Medulla oblongata (tissue), 1 donor: Measurements from ENCODE around the gene EPB41L2.

Source experiments
- DNase-seq: peaks from one replicate; pipeline ENCODE4 v3.0.0-alpha.2; 2015; ENCODE audit errors: extremely low spot score

The EPB41L2 gene

GRCh38 chr6:130908958-130909357 lies 154.1 kb downstream of the EPB41L2 start:
- DNase-seq: no peak

GRCh38 chr6:130908188-130908587 lies 154.9 kb downstream of the EPB41L2 start:
- no peak for DNase-seq

- DNase-seq: no peak
These were observed 155.4 kb downstream of the EPB41L2 start for GRCh38 chr6:130907687-130908086.

GRCh38 chr6:130906736-130907381 lies 156.2 kb downstream of the EPB41L2 start:
- DNase-seq: no peak

GRCh38 chr6:130903602-130904001 lies 159.4 kb downstream of the EPB41L2 start:
- DNase-seq: no peak

- no peak for DNase-seq
These were observed 160.0 kb downstream of the EPB41L2 start for GRCh38 chr6:130903007-130903406.

- DNase-seq: no peak
These were observed 162.1 kb downstream of the EPB41L2 start for GRCh38 chr6:130900913-130901312.

- DNase-seq: no peak
These were observed 166.8 kb downstream of the EPB41L2 start for GRCh38 chr6:130896249-130896648.

GRCh38 chr6:130895516-130895915 lies 167.5 kb downstream of the EPB41L2 start:
- no peak for DNase-seq

- no peak for DNase-seq
These were observed 169.3 kb downstream of the EPB41L2 start for GRCh38 chr6:130893766-130894165.

GRCh38 chr6:130893277-130893676 lies 169.8 kb downstream of the EPB41L2 start:
- peak; percentile 81 for DNase-seq

- DNase-seq: no peak
These were observed 172.5 kb downstream of the EPB41L2 start for GRCh38 chr6:130890521-130890971.

- no peak for DNase-seq
These were observed 173.6 kb downstream of the EPB41L2 start for GRCh38 chr6:130889423-130889822.

- peak; percentile 41 for DNase-seq
These were observed 174.8 kb downstream of the EPB41L2 start for GRCh38 chr6:130888246-130888645.

GRCh38 chr6:130886966-130887365 lies 176.1 kb downstream of the EPB41L2 start:
- DNase-seq: no peak

GRCh38 chr6:130885392-130886192 lies 177.5 kb downstream of the EPB41L2 start:
- DNase-seq: peak; percentile 94

GRCh38 chr6:130882370-130882769 lies 180.7 kb downstream of the EPB41L2 start:
- peak; percentile 74 for DNase-seq

- DNase-seq: no peak
These were observed 183.2 kb downstream of the EPB41L2 start for GRCh38 chr6:130879826-130880225.

- DNase-seq: no peak
These were observed 189.3 kb downstream of the EPB41L2 start for GRCh38 chr6:130873746-130874145.

- peak; percentile 79 for DNase-seq
These were observed 190.6 kb downstream of the EPB41L2 start for GRCh38 chr6:130872250-130873095.

GRCh38 chr6:130870179-130870880 lies 192.7 kb downstream of the EPB41L2 start:
- DNase-seq: no peak

GRCh38 chr6:130869681-130870080 lies 193.4 kb downstream of the EPB41L2 start:
- no peak for DNase-seq
